Ovary (tissue), 9 donors: ENCODE results near the gene ZER1. TPM values are rescaled to one million over a fixed set of nuclear protein-coding genes. Genes with fewer than 3 reads are reported as not detected.

Source experiments
- DNase-seq, 5 donors: peaks; one replicate each; pipeline ENCODE4 v3.0.0-alpha.2; 2019 to 2020
- H3K27ac ChIP-seq, 2 donors: fragments of 200-600 bp; one replicate each; pipeline versions ENCODE4 v1.5.1 to v1.8.0; 2019 to 2022
- H3K27me3 ChIP-seq: fragments of 200-600 bp; one replicate; pipeline ENCODE4 v1.8.0; 2022
- H3K36me3 ChIP-seq: fragments of 200-600 bp; sonication (generic); one replicate; pipeline ENCODE4 v1.5.1; 2019
- H3K4me1 ChIP-seq: one replicate; pipeline ENCODE4 v1.8.1; 2013; ENCODE audit warnings: mild to moderate bottlenecking, moderate library complexity; ENCODE audit not compliant: insufficient read depth
- H3K4me3 ChIP-seq: fragments of 200-600 bp; sonication (generic); one replicate; pipeline ENCODE4 v1.5.1; 2017
- H3K9me3 ChIP-seq, 2 donors: fragments of 200-600 bp in 1 of 2; sonication (generic) in 1 of 2; one replicate each; pipeline versions ENCODE4 v1.5.1 to v1.8.1; 2013 to 2019; ENCODE audit warnings: mild to moderate bottlenecking in 1 of 2, moderate library complexity in 1 of 2
- CTCF ChIP-seq, 3 donors: fragments of 450-650 bp in 2 of 3; fragments of 200-600 bp in 1 of 3; IDR thresholded peaks; one replicate each; pipeline versions ENCODE4 v1.5.1 to v1.8.0; 2016 to 2022; ENCODE audit warnings: antibody characterized with exemption in 3 of 3, mild to moderate bottlenecking in 1 of 3
- EP300 ChIP-seq: sonication (generic); formaldehyde crosslinking; IDR thresholded peaks from one replicate; pipeline ENCODE4 v1.6.1; 2017; ENCODE audit warnings: antibody characterized with exemption
- POLR2A ChIP-seq: fragments of 450-650 bp; IDR thresholded peaks from one replicate; pipeline ENCODE4 v1.6.1; 2017; ENCODE audit warnings: antibody characterized with exemption, mild to moderate bottlenecking, moderate library complexity
- whole genome bisulfite sequencing, 3 donors: extraction: QIAGEN DNeasy Blood & Tissue Kit in 1 of 3; methylation state at CpG; one replicate each; pipeline versions ENCODE4 v1.1.5 to v1.1.7; 2013 to 2017; 5-methylcytosine and 5-hydroxymethylcytosine counted together
- intact Hi-C, 4 donors: fragments of 100-400 bp; cut with DNase I; formaldehyde crosslinking; loops; one replicate each; pipeline versions ENCODE4 v1.11.0 to v1.15.1; 2022 to 2023
- polyA plus RNA-seq, 2 donors: library from polyadenylated mRNA; stranded (reverse); fragments of 200-250 nt in 1 of 2; fragments of 350-450 nt in 1 of 2; fragmentation: Illumina TruSeq in 1 of 2; extraction: RNeasy Lipid Tissue Mini Kit (QIAGEN cat#74804) in 1 of 2; gene quantifications; one replicate each; pipeline ENCODE4 v1.2.3, GENCODE V29; 2013 to 2014
- total RNA-seq, 7 donors: library from RNA; depleted of rRNA in 2 of 7; stranded (reverse); fragments of >200 nt in 2 of 7; fragmentation: NEBNext Ultra II Directional in 3 of 7; extraction: Animal tissue kit (Norgen Biotek cat#: 25700) in 3 of 7; gene quantifications; one replicate each; pipeline versions ENCODE4 v1.1.0 to v1.2.4, GENCODE V29; 2016 to 2023
- donor health status: DM: no; HTN: no; CAD: no; lungs with moderate emphysema.
- donor health status: DM: no; HTN: no; CAD: no.
- donor health status: Bipolar disorder and iron deficiency.
- donor health status: DM: yes; HTN: yes; CAD: no.
- donor health status: DM: no; HTN: no; CAD: no.
- donor health status: DM: yes; HTN: yes; CAD: no.

Gene ZER1
- total and polyA plus RNA-seq, 9 donors = 16.3 to 46.1 (median 34.0) TPM

- no peak overlapping the region for H3K4me3 ChIP-seq
- no peak for TF ChIP-seq EP300
- TF ChIP-seq CTCF (IDR thresholded peaks at IDR 0.05) = no peak
- TF ChIP-seq POLR2A = no peak
- no peaks in the 10 kb centered on the region for H3K4me1 ChIP-seq
- no peaks in the 10 kb centered on the region for H3K9me3 ChIP-seq
- H3K36me3 ChIP-seq = no peaks in the 10 kb centered on the region
- intact Hi-C loops = no loop called here
- H3K27me3 ChIP-seq = no peaks in the 10 kb centered on the region
- no peak for DNase-seq
- H3K27ac ChIP-seq = no peak overlapping the region
- 91 to 94% (median 91%) methylated on average over 8 to 12 of the region's 12 CpGs for WGBS, 3 donors
Measured at GRCh38 chr9:128809036-128809599, 37.4 kb upstream of the ZER1 start.

- no peaks in the 10 kb centered on the region for H3K36me3 ChIP-seq
- WGBS, 3 donors = 88 to 96% (median 90%) methylated on average over 3 of the region's 3 CpGs
- H3K9me3 ChIP-seq = no peaks in the 10 kb centered on the region
- intact Hi-C loops = no loop called here
- no peaks in the 10 kb centered on the region for H3K27me3 ChIP-seq
- no peaks in the 10 kb centered on the region for H3K4me1 ChIP-seq
- H3K27ac ChIP-seq = no peak overlapping the region
- no peak for DNase-seq
- no peak overlapping the region for H3K4me3 ChIP-seq
- TF ChIP-seq EP300 = no peak
- TF ChIP-seq POLR2A = no peak
- TF ChIP-seq CTCF (IDR thresholded peaks at IDR 0.05) = no peak
Measured at GRCh38 chr9:128808543-128808942, 36.8 kb upstream of the ZER1 start.

- Histone ChIP-seq H3K4me3 (no peak overlapping the region), H3K27ac (no peak overlapping the region), H3K36me3 (no peaks in the 10 kb centered on the region), H3K4me1 (no peaks in the 10 kb centered on the region), H3K27me3 (no peaks in the 10 kb centered on the region), H3K9me3 (no peaks in the 10 kb centered on the region)
- intact Hi-C loops = no loop called here
- no peak for DNase-seq
- TF ChIP-seq EP300 = no peak
- no peak for TF ChIP-seq CTCF (IDR thresholded peaks at IDR 0.05)
- TF ChIP-seq POLR2A = no peak
- WGBS, 3 donors = 81 to 94% (median 86%) methylated on average over 11 to 14 of the region's 14 CpGs
Measured at GRCh38 chr9:128807827-128808226, 36.1 kb upstream of the ZER1 start.

- WGBS, 3 donors = 81 to 89% (median 84%) methylated on average over 14 of the region's 14 CpGs
- intact Hi-C loops = no loop called here
Measured at GRCh38 chr9:128805661-128806060, 33.9 kb upstream of the ZER1 start.

More at GRCh38 chr9:128805661-128806060, 33.9 kb upstream of the ZER1 start:
- H3K27ac ChIP-seq = no peak overlapping the region
- DNase-seq = no peak
- no peaks in the 10 kb centered on the region for H3K9me3 ChIP-seq
- H3K4me1 ChIP-seq = no peaks in the 10 kb centered on the region
- no peaks in the 10 kb centered on the region for H3K36me3 ChIP-seq
- H3K4me3 ChIP-seq = no peak overlapping the region
- H3K27me3 ChIP-seq = no peaks in the 10 kb centered on the region
- TF ChIP-seq POLR2A (no peak), CTCF (IDR thresholded peaks at IDR 0.05) (no peak), EP300 (no peak)
